Inflammatory macrophage treated with lipopolysaccharide for 1 hour (primary cell): ENCODE results near the gene SMYD3.

Experiments
- DNase-seq, 2 donors: peaks; one replicate each; pipeline ENCODE4 v3.0.0-alpha.2; 2020 to 2022

Gene SMYD3

DNA sequence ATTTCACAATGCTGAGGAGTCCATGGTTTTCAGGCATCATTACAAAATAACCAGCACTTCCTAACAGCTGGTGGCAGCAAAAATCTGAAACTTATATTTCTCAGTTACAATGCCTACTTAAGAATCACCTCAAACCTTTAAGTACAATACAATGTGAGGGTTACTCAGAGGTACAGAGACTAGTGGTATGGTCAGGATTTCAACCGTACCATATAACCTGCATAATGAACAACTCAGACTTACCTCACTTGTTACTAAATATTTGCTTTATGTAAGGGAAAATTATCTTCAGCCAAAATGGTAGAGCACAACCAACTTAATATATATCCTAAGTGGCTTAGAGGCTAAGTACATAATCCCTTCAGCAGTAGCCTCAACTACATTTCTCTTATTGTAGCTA, 344.5 kb downstream of the SMYD3 start:
- no peak for DNase-seq

DNA sequence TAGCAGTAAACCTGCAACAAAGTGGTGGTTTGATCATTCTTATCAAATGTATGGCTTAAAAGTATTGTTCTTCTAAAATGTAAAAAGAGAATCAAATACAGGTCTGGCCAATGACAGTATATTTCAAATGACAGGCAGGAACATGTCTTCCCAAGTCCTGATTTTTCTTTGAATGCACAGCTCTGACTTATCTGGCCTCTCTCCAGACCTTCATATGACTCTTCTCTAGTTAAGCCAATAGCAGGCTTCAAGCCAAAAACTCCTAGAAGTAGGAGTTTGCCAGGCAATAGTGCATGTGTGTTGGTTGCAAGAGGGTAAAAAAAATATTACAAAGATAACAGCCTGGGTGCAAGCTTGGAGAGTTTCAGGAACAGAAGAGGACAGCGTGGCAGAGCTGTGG, 345.5 kb downstream of the SMYD3 start:
- DNase-seq = no peak

- DNase-seq = no peak
Measured at GRCh38 chr1:246160905-246161304, 346.2 kb downstream of the SMYD3 start.

- no peak for DNase-seq
Measured at GRCh38 chr1:246160374-246160773, 346.7 kb downstream of the SMYD3 start.

- no peak for DNase-seq
Measured at GRCh38 chr1:246159279-246160227, 347.5 kb downstream of the SMYD3 start.

DNA sequence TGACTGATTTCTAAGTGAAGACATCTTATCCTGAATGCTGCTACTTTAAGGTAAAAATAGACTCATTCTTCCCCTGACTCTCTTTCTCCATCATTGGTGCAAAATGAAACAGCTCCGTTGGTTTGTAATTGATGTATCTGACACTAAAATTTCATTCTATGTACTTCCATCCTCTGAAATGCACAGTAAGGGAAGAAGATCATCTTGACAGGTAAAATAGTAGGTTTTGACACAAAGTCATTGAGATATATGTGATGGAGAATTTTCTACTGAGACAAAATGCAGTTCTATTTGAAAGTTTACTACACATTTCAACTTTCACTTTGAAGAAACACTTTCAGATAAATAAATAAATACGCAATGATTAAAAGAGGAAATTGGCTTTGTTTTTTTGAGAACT, 348.9 kb downstream of the SMYD3 start:
- no peak for DNase-seq

- peak; percentile 59 to 63 for DNase-seq
Measured at GRCh38 chr1:246157516-246157915, 349.6 kb downstream of the SMYD3 start.

GRCh38 chr1:246156847-246157246, 350.2 kb downstream of the SMYD3 start:
- no peak for DNase-seq

DNA sequence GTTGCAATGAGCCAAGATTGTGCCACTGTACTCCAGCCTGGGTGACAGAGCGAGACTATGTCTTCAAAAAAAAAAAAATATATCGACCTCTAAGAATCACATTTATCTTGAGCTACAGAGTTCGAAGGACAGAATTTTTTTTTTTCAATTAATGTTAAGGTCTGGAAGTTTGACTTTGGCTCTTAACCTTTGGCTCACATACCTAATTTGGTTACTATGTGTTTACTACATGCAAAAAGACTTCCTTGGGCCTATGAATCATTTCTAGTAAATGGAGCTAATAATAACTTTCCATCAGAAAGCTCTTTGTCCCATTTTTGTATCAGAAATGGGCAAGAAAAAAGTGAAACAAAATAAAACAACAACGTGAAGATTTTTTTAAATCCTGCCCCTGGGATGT, 351.2 kb downstream of the SMYD3 start:
- DNase-seq = no peak

- no peak for DNase-seq
Measured at GRCh38 chr1:246153796-246154212, 353.3 kb downstream of the SMYD3 start.

DNA sequence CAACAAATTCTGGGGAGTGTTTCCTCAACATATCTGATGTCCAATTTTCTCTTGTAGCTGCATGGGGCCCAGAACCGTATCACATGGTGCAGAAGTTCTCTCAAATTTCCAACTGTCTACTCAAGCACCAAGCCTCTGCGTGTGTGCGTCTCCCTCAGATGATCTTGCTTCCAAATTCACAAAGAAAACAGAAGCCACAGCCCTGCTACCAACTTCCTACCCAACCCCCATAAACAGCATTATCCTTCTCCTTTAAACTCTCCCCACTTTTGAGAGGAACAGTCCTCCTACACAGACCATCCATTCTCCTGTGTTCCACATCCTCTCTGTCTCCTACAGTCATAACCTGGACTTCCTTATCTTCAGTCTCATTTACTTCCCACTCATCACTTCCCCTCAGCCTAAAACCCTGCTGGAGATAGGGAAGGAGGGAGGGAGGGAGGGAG, 354.1 kb downstream of the SMYD3 start:
- peak; percentile 35 to 59 for DNase-seq

- DNase-seq = peak in 1 of 2 donors; percentile 8
Measured at GRCh38 chr1:246151796-246152434, 355.2 kb downstream of the SMYD3 start.

- DNase-seq = no peak
Measured at GRCh38 chr1:246149543-246149942, 357.5 kb downstream of the SMYD3 start.

- DNase-seq = no peak
Measured at GRCh38 chr1:246147524-246148461, 359.3 kb downstream of the SMYD3 start.

- DNase-seq = no peak
Measured at GRCh38 chr1:246146804-246147523, 360.1 kb downstream of the SMYD3 start.

DNA sequence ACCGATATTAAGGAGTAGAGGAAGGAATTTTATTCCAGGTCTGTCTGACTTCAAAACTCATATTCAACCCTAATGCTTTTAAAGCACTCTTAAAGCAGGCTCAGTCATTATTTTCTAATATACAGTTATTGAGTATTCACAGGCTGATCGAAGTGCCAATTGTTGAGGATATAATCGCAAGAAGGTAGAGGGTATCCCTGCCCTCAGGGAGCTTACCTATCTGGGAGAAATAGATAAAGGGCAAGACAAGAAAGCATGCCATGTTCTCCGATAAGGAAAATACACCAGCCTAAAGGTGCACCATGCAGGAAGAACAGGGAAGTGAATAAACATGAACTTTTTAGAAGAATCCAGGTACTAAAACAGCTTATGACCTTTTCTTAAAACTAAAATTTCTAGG, 361.2 kb downstream of the SMYD3 start:
- no peak for DNase-seq

DNA sequence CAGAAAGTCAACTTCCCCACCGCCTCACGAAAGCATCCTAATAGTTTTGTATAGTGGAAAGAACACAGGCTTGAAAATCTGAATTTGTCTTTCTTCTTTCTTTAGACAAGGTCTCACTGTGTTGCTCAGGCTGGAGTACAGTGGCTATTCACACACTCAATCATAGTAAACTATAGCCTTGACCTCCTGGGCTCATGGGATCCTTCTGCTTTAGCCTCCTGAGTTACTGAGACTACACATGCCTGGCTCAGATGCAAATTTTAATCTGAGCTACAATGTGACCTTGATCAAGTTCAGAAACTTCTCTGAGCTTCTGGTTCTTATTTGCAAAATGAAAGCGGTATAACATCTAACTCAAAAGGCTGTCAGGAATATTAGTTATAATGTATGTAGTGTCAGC, 362.1 kb downstream of the SMYD3 start:
- no peak for DNase-seq

- DNase-seq = no peak
Measured at GRCh38 chr1:246142320-246142893, 364.7 kb downstream of the SMYD3 start.

- DNase-seq = no peak
Measured at GRCh38 chr1:246141306-246141705, 365.8 kb downstream of the SMYD3 start.

GRCh38 chr1:246139745-246140182, 367.3 kb downstream of the SMYD3 start:
- no peak for DNase-seq

DNA sequence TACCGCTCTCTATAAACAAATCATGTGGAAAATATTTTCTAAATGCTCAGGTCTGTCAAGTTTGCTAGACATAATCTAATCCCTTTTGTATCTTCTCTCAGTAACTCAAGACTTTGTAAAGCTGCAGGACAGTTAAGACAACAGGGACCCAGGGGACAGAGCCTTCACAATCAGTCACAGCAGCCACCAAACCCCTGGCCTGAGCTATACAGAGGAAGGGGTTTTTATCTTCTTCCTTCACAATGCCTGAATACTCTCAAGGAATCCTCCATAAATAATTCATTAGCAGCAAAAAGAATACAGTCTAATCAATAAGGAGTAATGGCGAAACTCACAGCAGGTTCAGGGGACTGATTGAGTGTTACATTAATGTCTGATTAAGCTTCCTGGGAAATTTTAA, 368.3 kb downstream of the SMYD3 start:
- DNase-seq = no peak

DNA sequence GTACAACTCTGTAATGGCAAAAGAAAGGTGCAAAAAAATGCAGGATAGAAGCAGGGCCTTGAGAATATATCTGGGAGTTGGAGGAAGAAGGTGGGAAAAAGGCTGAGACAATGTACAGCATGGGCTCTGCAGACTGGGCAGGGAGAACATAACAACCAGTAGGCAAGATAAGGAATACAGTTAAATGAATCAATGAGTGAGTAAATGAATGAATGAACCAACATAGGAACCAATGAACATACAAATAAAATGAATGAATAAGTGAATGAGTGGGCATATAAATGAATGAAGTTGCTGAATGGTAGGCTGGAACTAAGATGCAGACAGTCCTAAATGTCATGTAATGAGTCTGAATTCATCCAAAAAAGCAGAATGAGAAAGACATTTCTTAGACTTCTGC, 370.6 kb downstream of the SMYD3 start:
- DNase-seq = no peak
